Omental fat pad (tissue), 4 donors: ENCODE data around the gene PAEP. TPM values are rescaled to one million over a fixed set of nuclear protein-coding genes. Genes with fewer than 3 reads are reported as not detected.

Experiments used
- ATAC-seq: fragments of 150-250 bp; one replicate; pipeline ENCODE4 v1.9.1; 2016; ENCODE audit warnings: mild to moderate bottlenecking, moderate library complexity; ENCODE audit not compliant: low FRiP score
- DNase-seq: peaks from one replicate; pipeline ENCODE4 v3.0.0-alpha.2; 2019; ENCODE audit warnings: low spot score
- total RNA-seq, 4 donors: library from RNA; depleted of rRNA; stranded (reverse); fragments of >200 nt; gene quantifications; one replicate each; pipeline ENCODE4 v1.1.0, GENCODE V29; 2016
- TF ChIP-seq, protein P1 (sequence below), 3 donors: fragments of 450-650 bp; IDR thresholded peaks; one replicate each; pipeline ENCODE4 v1.5.1; 2016 to 2017; ENCODE audit warnings: antibody characterized with exemption in 3 of 3, mild to moderate bottlenecking in 3 of 3, moderate library complexity in 2 of 3

PAEP gene
- total RNA-seq, 4 donors from 2014 or later: not detected

DNA sequence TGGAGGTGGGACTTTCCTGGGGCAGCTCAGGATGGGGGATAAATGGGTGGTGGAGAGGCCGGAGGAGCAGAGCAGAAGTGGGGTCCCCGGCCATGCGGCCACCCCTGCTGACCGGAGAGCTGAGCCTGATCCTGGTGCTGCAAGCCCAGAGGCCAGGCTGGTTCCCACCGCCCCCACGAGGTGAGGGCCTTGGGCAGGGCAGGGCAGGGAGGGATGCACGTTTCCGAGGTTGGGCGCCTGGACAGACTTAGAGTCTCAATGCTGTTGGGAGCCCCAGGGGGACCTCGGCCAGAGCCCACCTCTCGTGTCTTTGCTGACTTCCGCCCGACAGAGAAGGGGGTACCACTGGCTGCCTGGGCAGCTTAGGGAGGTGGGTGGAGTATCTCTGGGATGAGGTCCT, 10.1 kb upstream of the PAEP start:
- TF ChIP-seq, protein P1, sequence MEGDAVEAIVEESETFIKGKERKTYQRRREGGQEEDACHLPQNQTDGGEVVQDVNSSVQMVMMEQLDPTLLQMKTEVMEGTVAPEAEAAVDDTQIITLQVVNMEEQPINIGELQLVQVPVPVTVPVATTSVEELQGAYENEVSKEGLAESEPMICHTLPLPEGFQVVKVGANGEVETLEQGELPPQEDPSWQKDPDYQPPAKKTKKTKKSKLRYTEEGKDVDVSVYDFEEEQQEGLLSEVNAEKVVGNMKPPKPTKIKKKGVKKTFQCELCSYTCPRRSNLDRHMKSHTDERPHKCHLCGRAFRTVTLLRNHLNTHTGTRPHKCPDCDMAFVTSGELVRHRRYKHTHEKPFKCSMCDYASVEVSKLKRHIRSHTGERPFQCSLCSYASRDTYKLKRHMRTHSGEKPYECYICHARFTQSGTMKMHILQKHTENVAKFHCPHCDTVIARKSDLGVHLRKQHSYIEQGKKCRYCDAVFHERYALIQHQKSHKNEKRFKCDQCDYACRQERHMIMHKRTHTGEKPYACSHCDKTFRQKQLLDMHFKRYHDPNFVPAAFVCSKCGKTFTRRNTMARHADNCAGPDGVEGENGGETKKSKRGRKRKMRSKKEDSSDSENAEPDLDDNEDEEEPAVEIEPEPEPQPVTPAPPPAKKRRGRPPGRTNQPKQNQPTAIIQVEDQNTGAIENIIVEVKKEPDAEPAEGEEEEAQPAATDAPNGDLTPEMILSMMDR (IDR thresholded peaks at IDR 0.05): no peak
- ATAC-seq (no peak), DNase-seq (no peak)

DNA sequence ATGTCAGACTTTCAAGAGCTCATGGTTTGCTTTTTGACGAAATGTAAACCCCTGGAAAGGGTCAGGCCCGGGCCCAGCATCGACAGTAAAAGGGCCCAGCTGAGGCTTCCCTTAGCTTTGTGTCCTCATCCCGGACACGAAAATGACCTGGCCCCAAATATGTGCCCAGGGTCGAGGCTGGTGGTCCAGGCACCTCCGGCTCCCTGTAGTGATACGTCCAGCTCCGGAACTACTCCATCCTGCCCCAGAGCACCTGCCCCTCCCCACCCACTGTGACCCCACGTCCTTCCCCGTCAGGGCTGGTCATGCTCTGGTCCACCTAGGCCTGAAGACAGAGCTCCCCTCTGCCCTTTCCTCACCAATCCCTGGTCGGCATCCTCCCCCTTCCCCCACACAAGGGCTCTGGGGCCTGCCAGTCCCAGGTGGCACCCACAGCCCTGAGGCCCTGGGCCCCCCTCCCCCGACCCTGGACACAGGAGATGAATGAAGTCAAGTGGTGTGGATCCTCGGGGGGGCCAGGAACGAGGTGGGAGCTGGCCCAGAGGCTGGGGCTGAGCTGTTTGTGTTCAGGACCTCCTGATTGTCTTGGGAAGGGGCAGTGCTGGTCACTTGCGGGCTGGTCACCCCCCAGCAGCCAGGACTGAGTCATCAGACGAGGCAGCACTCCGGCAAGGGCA, 9.4 kb upstream of the PAEP start:
- ATAC-seq: no peak
- DNase-seq: no peak

DNA sequence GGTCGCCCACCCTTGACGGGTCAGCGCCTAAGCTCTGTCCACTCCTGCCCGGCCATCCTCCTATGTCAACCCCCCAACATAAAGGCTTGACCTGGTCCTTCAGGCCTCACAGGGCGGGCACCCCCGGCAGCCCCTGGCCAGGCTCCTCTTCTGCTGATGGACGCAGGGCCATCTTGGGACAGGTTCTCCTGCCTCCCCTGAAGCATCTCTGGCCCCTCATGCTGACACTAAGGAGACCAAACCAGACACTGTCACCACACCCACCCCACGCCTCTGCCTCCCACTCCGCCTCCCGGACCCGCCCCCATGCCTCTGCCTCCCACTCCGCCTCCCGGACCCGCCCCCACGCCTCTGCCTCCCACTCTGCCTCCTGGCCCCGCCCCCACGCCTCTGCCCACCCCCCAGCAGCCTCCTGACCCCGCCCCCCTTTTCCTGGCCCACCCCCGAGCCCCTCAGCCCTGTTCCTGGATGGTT, 8.8 kb upstream of the PAEP start:
- TF ChIP-seq, protein P1 (IDR thresholded peaks at IDR 0.05): no peak
- DNase-seq: no peak
- ATAC-seq: no peak

More for the DNA sequence above, 9.4 kb upstream of the PAEP start:
- TF ChIP-seq, protein P1 (IDR thresholded peaks at IDR 0.05): no peak

DNA sequence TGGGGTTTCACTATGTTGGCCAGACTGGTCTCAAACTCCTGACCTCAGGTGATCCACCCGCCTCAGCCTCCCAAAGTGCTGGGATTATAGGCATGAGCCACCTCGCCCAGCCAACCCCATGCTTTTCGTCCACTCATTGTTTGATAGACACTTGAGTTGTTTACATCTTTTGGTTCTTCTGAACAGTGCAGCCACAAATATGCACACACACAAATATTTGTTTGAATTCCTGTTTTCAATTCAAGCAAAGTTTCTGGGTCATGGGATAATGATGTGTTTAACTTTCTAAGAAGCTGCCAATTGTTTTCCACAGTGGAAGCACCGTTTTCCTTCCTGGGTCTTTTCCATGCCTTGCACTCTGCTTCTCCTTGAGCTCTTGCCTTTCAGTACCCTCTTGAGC, 6.8 kb upstream of the PAEP start:
- ATAC-seq (no peak), DNase-seq (no peak)
- TF ChIP-seq, protein P1 (IDR thresholded peaks at IDR 0.05): no peak

DNA sequence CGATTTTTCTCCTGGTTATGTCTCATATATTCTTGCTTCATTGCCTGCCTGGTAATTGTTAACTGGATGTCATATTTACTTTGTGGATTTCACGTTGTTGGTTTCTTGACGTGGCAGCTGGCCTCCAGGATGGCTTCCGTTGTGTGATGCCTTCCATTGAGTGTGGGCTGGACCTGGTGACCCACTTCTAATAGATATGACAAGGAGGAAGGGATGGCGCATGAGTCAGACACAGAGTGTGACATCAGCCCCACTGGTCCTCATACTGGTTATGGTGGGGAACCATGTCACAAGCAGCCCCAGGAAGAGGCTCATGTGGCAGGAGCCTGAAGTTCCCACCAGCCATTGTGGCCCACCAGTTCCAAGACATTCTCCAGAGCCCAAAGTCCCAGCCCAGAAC, 6.4 kb upstream of the PAEP start:
- DNase-seq: no peak
- TF ChIP-seq, protein P1 (IDR thresholded peaks at IDR 0.05): no peak
- ATAC-seq: no peak

DNA sequence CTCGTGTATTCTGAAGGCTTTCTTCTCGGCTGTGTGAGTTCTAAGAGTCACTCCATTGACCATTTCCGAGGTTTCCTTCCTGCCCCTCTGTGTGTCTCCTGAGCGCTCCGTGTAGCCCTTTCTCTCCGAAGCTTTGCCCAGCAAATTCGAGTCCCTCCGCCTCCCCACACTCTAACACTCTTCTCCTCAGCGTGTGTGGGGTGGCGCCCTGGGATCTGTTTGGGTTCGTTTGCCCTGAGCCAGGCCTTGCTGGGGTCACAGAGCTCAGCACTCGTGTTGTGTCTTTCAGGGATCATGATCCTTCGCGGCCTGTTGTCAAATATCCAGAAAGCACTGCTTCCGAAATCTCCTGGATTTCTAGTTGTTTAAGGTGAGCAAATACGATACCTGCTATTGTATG, 5.6 kb upstream of the PAEP start:
- TF ChIP-seq, protein P1 (IDR thresholded peaks at IDR 0.05): no peak
- ATAC-seq (no peak), DNase-seq (no peak)

DNA sequence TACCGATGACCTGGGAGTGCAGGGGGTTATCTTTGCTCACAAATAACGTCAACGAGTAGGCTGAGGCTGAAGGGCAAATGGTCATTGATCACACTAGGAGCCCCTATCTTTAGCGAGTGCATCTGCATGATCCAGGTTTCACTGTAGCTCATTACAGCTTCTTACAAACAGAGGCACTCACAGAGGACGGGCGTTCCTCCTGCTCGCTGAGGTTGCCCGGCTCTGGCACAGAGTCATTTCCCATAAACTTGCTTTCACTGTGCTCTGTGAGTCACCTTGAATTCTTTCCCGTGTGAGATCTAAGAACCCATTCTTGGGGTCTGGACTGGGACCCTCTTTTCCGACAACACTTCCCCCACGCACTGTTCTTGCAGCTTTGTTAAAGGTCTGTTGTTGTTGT, 1.9 kb upstream of the PAEP start:
- TF ChIP-seq, protein P1 (IDR thresholded peaks at IDR 0.05): no peak
- ATAC-seq: no peak
- DNase-seq: no peak
